HCT116 (cell line): ENCODE measurements around the gene LCE2B. TPM values are rescaled to one million over a fixed set of nuclear protein-coding genes. Genes with fewer than 3 reads are reported as not detected.

Experiments
- ATAC-seq: fragments of 200-7000 bp; cut with Tn5 transposase; 2 replicates; pipeline ENCODE4 v1.9.1; 2020; ENCODE audit warnings: mild to moderate bottlenecking, moderate library complexity
- BruUV-seq: library from RNA; stranded (reverse); fragments of 400-500 nt; replicated peaks from 2 replicates; lab custom pipeline; 2021; lab: Mats Ljungman, UMichigan
- CTCF ChIA-PET: fragments of 300-600 bp; sonication (Branson Sonifier 250); formaldehyde crosslinking; loops from one replicate; lab custom pipeline; 2021; ENCODE audit warnings: antibody characterized with exemption; lab: Charles Lee
- POLR2A ChIA-PET: fragments of 300-600, 350-600 bp; sonication (Branson Sonifier 250); formaldehyde crosslinking; loops from one replicate; lab custom pipeline; 2021; ENCODE audit warnings: antibody characterized with exemption; lab: Charles Lee
- RAD21 ChIA-PET, 2 experiments: fragments of 300-600 bp; sonication (Branson Sonifier 250); formaldehyde crosslinking; loops; one replicate each; lab custom pipeline; 2023; ENCODE audit warnings: low total read pairs in 2 of 2; ENCODE audit not compliant: uncharacterized antibody in 2 of 2, unreplicated experiment in 2 of 2, low non-redundant PET in 1 of 2; lab: Charles Lee
- DNase-seq: peaks from one replicate; pipeline ENCODE4 v3.0.0-alpha.2; 2010; ENCODE audit warnings: low read depth, low spot score
- H2AFZ ChIP-seq: fragments of 200-600 bp; shearing (Covaris generic), sonication (generic); 2 replicates; pipeline ENCODE4 v1.6.1; 2017; ENCODE audit warnings: low read depth, mixed run types, mixed read lengths, antibody characterized with exemption, low read length; ENCODE audit not compliant: poor library complexity, severe bottlenecking
- H3K27ac ChIP-seq: 2 replicates; pipeline ENCODE4 v1.5.1; 2012; ENCODE audit warnings: low read depth, low read length
- H3K27me3 ChIP-seq: fragments of 200-600 bp; sonication (generic); 2 replicates; pipeline ENCODE4 v1.6.1; 2016; ENCODE audit warnings: mixed run types, low read length, mixed read lengths; ENCODE audit not compliant: insufficient read depth
- H3K36me3 ChIP-seq, 2 experiments: fragments of 200-500 bp in 1 of 2; fragments of 200-600 bp in 1 of 2; sonication (Bioruptor generic) in 1 of 2; sonication (generic) in 1 of 2; 2 replicates each; pipeline versions ENCODE4 v1.5.1 to v1.6.1; 2014 to 2016; ENCODE audit warnings: low read length in 2 of 2, inconsistent platforms in 1 of 2, mixed read lengths in 1 of 2, mixed run types in 1 of 2; ENCODE audit not compliant: insufficient read depth in 2 of 2, control insufficient read depth in 1 of 2
- H3K4me1 ChIP-seq, 2 experiments: fragments of 200-600 bp in 1 of 2; sonication (generic) in 1 of 2; 2 replicates each; pipeline versions ENCODE4 v1.5.1 to v1.6.1; 2012 to 2017; ENCODE audit warnings: low read length in 2 of 2, inconsistent platforms in 1 of 2, mild to moderate bottlenecking in 1 of 2, mixed read lengths in 1 of 2, mixed run types in 1 of 2, moderate library complexity in 1 of 2; ENCODE audit not compliant: insufficient read depth in 2 of 2, control insufficient read depth in 1 of 2
- H3K4me2 ChIP-seq: fragments of 200-600 bp; sonication (generic); 2 replicates; pipeline ENCODE4 v1.6.1; 2017; ENCODE audit warnings: mixed run types, low read length, mixed read lengths
- H3K4me3 ChIP-seq, 2 experiments: fragments of 200-600 bp in 1 of 2; sonication (generic) in 1 of 2; replicated peaks in 1 of 2; 2 replicates each; pipeline ENCODE4 v1.5.1; 2011 to 2016; ENCODE audit warnings: low read length in 2 of 2, control low read depth in 1 of 2, low read depth in 1 of 2, mild to moderate bottlenecking in 1 of 2, mixed read lengths in 1 of 2, mixed run types in 1 of 2
- H3K79me2 ChIP-seq: fragments of 200-600 bp; sonication (generic); 2 replicates; pipeline ENCODE4 v1.6.1; 2017; ENCODE audit warnings: mild to moderate bottlenecking, mixed run types, low read length, moderate library complexity, mixed read lengths; ENCODE audit not compliant: insufficient read depth
- H3K9ac ChIP-seq: fragments of 200-600 bp; sonication (generic); 2 replicates; pipeline ENCODE4 v1.6.1; 2016; ENCODE audit warnings: low read length, mixed read lengths
- H3K9me2 ChIP-seq: fragments of 200-600 bp; sonication (generic), shearing (Covaris generic); 2 replicates; pipeline ENCODE4 v1.6.1; 2017; ENCODE audit warnings: mixed run types, mild to moderate bottlenecking, moderate library complexity; ENCODE audit not compliant: insufficient read depth
- H3K9me3 ChIP-seq, 2 experiments: fragments of 200-500 bp in 1 of 2; fragments of 200-600 bp in 1 of 2; sonication (Bioruptor generic) in 1 of 2; sonication (generic) in 1 of 2; 2 replicates each; pipeline ENCODE4 v1.6.1; 2014 to 2017; ENCODE audit warnings: low read length in 2 of 2, mixed read lengths in 2 of 2, inconsistent platforms in 1 of 2, low read depth in 1 of 2, mild to moderate bottlenecking in 1 of 2, mixed run types in 1 of 2, moderate library complexity in 1 of 2; ENCODE audit not compliant: control insufficient read depth in 1 of 2, insufficient read depth in 1 of 2
- H4K20me1 ChIP-seq: fragments of 200-600 bp; sonication (generic), shearing (Covaris generic); 2 replicates; pipeline ENCODE4 v1.6.1; 2017; ENCODE audit warnings: mixed run types, mild to moderate bottlenecking, moderate library complexity; ENCODE audit not compliant: insufficient read depth
- CTCF ChIP-seq, 3 experiments: fragments of 200-600 bp in 1 of 3; sonication (generic) in 1 of 3; IDR thresholded peaks in 2 of 3; conservative IDR thresholded peaks in 1 of 3; 2 replicates each; pipeline ENCODE4 v1.5.1; 2012 to 2017; ENCODE audit warnings: low read depth in 2 of 3, low read length in 2 of 3, antibody characterized with exemption in 1 of 3, borderline replicate concordance in 1 of 3, control low read depth in 1 of 3, mild to moderate bottlenecking in 1 of 3, mixed read lengths in 1 of 3, mixed run types in 1 of 3, moderate library complexity in 1 of 3; ENCODE audit not compliant: insufficient read depth in 1 of 3
- EZH2phosphoT487 ChIP-seq: fragments of 200-600 bp; IDR thresholded peaks from 2 replicates; pipeline ENCODE4 v1.6.1; 2018; ENCODE audit warnings: antibody characterized with exemption, borderline replicate concordance
- FOSL1 ChIP-seq: IDR thresholded peaks from 2 replicates; pipeline ENCODE4 v1.6.1; 2012; ENCODE audit warnings: low read depth
- SP1 ChIP-seq: IDR thresholded peaks from 2 replicates; pipeline ENCODE4 v1.6.1; 2012; ENCODE audit warnings: low read depth
- SRF ChIP-seq: IDR thresholded peaks from 2 replicates; pipeline ENCODE4 v1.6.1; 2012; ENCODE audit warnings: low read depth
- TCF7L2 ChIP-seq: IDR thresholded peaks from 2 replicates; pipeline ENCODE4 v1.7.0; 2011; ENCODE audit warnings: borderline replicate concordance, inconsistent platforms; ENCODE audit not compliant: insufficient read depth, insufficient read length; ENCODE audit errors: extremely low read depth
- intact Hi-C: fragments of 100-400 bp; cut with micrococcal nuclease; formaldehyde crosslinking; loops from 2 replicates; pipeline ENCODE4 v1.10.0; 2022
- total RNA-seq: library from RNA; stranded (reverse); gene quantifications from one replicate; pipeline ENCODE4 v1.2.1, GENCODE V29; 2021; ENCODE audit not compliant: unreplicated experiment

The LCE2B gene
- total RNA-seq, 1 experiment from 2014 or later, result not detected

DNA sequence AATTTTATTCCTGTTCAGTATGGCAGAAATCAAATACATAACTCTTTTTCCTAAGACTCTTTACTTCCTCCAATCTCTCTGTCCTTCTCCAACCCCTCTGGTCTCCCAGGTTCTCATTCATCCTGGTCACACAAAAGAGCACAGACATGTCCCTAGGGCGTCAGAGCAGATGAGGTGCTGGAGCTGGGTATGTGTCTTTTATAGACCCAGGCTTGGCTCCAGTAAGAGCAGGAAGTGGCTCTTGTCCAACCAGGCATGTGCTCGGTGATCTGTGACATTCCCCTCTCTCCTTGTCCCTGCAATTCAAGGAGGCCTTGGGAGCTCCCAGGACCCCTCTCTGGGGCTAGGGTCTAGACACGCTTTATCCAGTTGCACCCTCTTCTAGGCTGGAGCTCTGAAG lies 40.8 kb upstream of the LCE2B start (continued):
- TF ChIP-seq CTCF (IDR thresholded peaks at IDR 0.05 in 2 of 3, conservative IDR thresholded peaks at IDR 0.05 in 1 of 3; ENCODE audit: borderline replicate concordance in 1 of 3, insufficient read depth in 1 of 3, low read depth in 2 of 3, low read length in 2 of 3), result no peak
- TF ChIP-seq SP1, result no peak
- TF ChIP-seq, all 23 proteins: peak for 0

DNA sequence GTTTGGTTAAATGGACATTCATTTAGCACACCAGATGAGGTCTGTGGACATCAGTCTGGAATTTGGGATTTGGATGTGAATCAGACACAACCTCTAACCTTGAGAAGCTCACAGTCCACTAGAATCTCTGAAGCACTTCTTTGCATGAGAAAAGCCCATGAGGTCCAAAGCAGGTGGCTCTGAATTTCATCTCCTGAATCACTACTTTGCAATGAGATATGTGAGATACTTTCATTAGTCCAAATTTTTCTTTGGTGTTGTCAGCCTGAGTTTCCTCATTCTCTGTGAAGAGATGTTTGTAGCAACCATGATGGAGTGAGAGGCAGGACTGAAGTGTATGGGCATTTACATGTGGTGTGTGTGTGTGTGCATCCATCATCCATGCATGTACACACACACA lies 39.3 kb upstream of the LCE2B start:
- no peaks in the 10 kb centered on the region for H3K79me2 ChIP-seq
- intact Hi-C loops, result no loop called here
- no peaks in the 10 kb centered on the region for H3K9me2 ChIP-seq
- ATAC-seq (no peak), DNase-seq (no peak)
- no TSS peak for BruUV-seq
- ChIA-PET RAD21 (no interaction called here), POLR2A (no interaction called here), CTCF (no interaction called here)
- no peak overlapping the region for H3K9ac ChIP-seq
- no peak overlapping the region for H3K27ac ChIP-seq
- no peaks in the 10 kb centered on the region for H3K36me3 ChIP-seq
- H3K4me2 ChIP-seq, result no peak overlapping the region
- H2AFZ ChIP-seq, result no peak overlapping the region
- H3K4me3 ChIP-seq, result no peak overlapping the region
- peaks cover 46% of the 10 kb centered on the region for H3K27me3 ChIP-seq
- no peaks in the 10 kb centered on the region for H3K4me1 ChIP-seq
- no peaks in the 10 kb centered on the region for H4K20me1 ChIP-seq
- H3K9me3 ChIP-seq, result no peaks in the 10 kb centered on the region
- TF ChIP-seq TCF7L2, result no peak
- TF ChIP-seq SRF, result no peak
- TF ChIP-seq FOSL1, result no peak
- no peak for TF ChIP-seq EZH2phosphoT487
